ENCODE results near the gene ALCAM. TPM values are rescaled to one million over a fixed set of nuclear protein-coding genes. Genes with fewer than 3 reads are reported as not detected.

The ALCAM gene
- total RNA-seq, result 10 to 100 TPM; 11.4 to 20.6 TPM

- CTCF ChIA-PET, result interaction anchor here (0.9 to 1.4 kb wide), 2 partner anchors 151 to 333 kb away, joined by 3 to 4 read pairs; no protein-coding TSS in a partner anchor
- H3K27me3 Mint-ChIP-seq, result peaks cover 21% of the 10 kb centered on the region
- H3K4me1 Mint-ChIP-seq, result peaks cover 25% of the 10 kb centered on the region
- no peaks in the 10 kb centered on the region for H3K9me3 Mint-ChIP-seq (ENCODE audit: low read depth)
- H3K36me3 Mint-ChIP-seq, result no peaks in the 10 kb centered on the region
- peak within 1 kb of the TSS; percentile 99 for H3K27ac Mint-ChIP-seq
- peak; percentile 89 for DNase-seq
- H3K4me3 Mint-ChIP-seq, result peak within 1 kb of the TSS; percentile 95
- ATAC-seq, result peak; percentile 73
These were observed at the start of gene ALCAM for GRCh38 chr3:105366326-105367062. ALCAM (plus strand) TSS chr3:105366909.

- CTCF ChIA-PET, result no interaction called here
- DNase-seq (no peak), ATAC-seq (no peak)
- Mint-ChIP-seq H3K27ac (no peak overlapping the region), H3K36me3 (no peaks in the 10 kb centered on the region), H3K9me3 (ENCODE audit: low read depth) (no peaks in the 10 kb centered on the region), H3K4me3 (no peak overlapping the region), H3K4me1 (peaks cover under 1% of the 10 kb centered on the region), H3K27me3 (peaks cover 11% of the 10 kb centered on the region)
These were observed 48.9 kb upstream of the ALCAM start for GRCh38 chr3:105317841-105318240.

GRCh38 chr3:105322570-105323273 lies 44.0 kb upstream of the ALCAM start:
- Mint-ChIP-seq H3K4me3 (no peak overlapping the region), H3K4me1 (peaks cover 5% of the 10 kb centered on the region), H3K36me3 (no peaks in the 10 kb centered on the region), H3K9me3 (ENCODE audit: low read depth) (no peaks in the 10 kb centered on the region), H3K27ac (no peak overlapping the region), H3K27me3 (peaks cover 3% of the 10 kb centered on the region)
- no peak for ATAC-seq
- CTCF ChIA-PET, result no interaction called here
- no peak for DNase-seq

- Mint-ChIP-seq H3K27me3 (peaks cover 3% of the 10 kb centered on the region), H3K36me3 (no peaks in the 10 kb centered on the region), H3K4me3 (no peak overlapping the region), H3K27ac (no peak overlapping the region), H3K9me3 (ENCODE audit: low read depth) (no peaks in the 10 kb centered on the region), H3K4me1 (peaks cover 5% of the 10 kb centered on the region)
- DNase-seq, result no peak
- CTCF ChIA-PET, result no interaction called here
- ATAC-seq, result no peak
These were observed 43.5 kb upstream of the ALCAM start for GRCh38 chr3:105323274-105323599.

DNA sequence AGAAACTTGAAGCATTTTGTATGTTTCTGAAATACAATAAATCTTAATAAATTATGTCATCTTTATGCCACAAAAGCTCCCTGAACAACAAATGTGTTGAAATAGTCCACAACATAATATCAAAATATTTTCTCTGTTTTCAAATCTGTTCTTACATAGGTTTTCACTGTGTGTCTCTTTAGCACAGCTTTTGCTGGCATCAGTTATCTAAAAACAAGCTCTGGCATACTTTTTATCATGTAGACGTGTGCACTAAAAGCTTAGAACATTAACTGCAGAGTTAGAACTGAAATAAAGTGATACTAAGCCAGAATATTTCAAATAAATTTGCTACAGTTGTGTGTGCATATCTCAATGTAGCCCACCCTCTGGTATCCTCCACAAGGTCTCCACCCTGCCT lies 41.8 kb upstream of the ALCAM start:
- Mint-ChIP-seq H3K9me3 (ENCODE audit: low read depth) (no peaks in the 10 kb centered on the region), H3K36me3 (no peaks in the 10 kb centered on the region), H3K27me3 (no peaks in the 10 kb centered on the region), H3K4me1 (peaks cover 5% of the 10 kb centered on the region), H3K27ac (no peak overlapping the region), H3K4me3 (no peak overlapping the region)
- no peak for ATAC-seq
- CTCF ChIA-PET, result no interaction called here
- no peak for DNase-seq

DNA sequence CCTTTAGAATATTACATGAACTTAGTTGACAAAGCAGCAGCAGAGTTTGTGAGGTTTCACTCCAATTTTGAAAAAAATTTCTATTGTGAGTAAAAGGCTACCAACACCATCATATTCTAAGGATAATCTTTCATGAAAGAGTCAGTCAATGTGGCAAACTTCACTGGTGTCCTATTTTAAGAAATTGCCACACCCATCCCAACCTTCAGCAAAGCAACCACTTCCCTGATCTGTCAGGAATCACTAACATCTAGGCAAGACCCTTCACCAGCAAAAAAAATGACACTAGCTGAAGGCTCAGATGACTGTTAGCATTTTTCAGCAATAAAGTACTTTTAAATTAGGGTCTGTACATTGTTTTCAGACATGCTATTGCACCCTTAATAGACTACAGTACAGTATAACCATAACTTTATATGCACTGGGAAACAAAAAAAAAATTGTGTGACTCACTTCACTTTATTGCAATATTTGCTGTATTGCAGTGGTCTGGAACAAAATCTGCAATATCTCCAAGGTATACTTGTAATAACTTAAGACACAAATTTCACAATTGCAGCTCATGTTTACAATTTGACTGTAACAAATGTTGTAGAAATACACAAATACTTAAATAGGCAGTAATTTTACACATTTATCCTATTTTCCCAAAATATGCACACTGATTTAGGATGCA lies 38.9 kb upstream of the ALCAM start:
- peaks cover 6% of the 10 kb centered on the region for H3K27me3 Mint-ChIP-seq
- no peaks in the 10 kb centered on the region for H3K36me3 Mint-ChIP-seq
- peaks cover 5% of the 10 kb centered on the region for H3K4me1 Mint-ChIP-seq
- no peak for DNase-seq
- H3K4me3 Mint-ChIP-seq, result no peak overlapping the region
- CTCF ChIA-PET, result no interaction called here
- H3K9me3 Mint-ChIP-seq (ENCODE audit: low read depth), result no peaks in the 10 kb centered on the region
- ATAC-seq, result no peak
- H3K27ac Mint-ChIP-seq, result no peak overlapping the region

- Mint-ChIP-seq H3K4me3 (no peak overlapping the region), H3K27ac (no peak overlapping the region), H3K27me3 (peaks cover 9% of the 10 kb centered on the region), H3K9me3 (ENCODE audit: low read depth) (peaks cover 2% of the 10 kb centered on the region), H3K36me3 (peaks cover 2% of the 10 kb centered on the region), H3K4me1 (no peaks in the 10 kb centered on the region)
- ATAC-seq (no peak), DNase-seq (no peak)
- CTCF ChIA-PET, result no interaction called here
These were observed 38.4 kb upstream of the ALCAM start for GRCh38 chr3:105328338-105328730.

DNA sequence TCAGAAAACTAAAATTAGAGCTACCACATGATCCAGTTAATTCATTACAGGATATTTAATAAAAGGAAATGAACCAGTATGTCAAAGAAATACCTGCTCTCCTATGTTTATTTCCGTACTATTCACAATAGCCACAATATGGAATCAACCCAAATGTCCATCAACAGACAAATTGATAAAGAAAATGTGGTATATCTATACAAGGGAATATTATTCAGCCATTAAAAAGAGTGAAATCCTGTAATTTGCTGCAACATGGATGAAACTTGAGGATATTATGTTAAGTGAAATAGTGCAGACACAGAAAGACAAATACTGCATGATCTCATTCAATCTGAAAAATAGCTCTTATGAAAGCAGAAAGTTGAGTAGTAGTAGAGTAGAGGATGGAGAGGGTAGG lies 33.7 kb upstream of the ALCAM start:
- ATAC-seq, result no peak
- Mint-ChIP-seq H3K4me3 (no peak overlapping the region), H3K36me3 (peaks cover 2% of the 10 kb centered on the region), H3K27me3 (peaks cover 19% of the 10 kb centered on the region), H3K27ac (no peak overlapping the region), H3K9me3 (ENCODE audit: low read depth) (peaks cover 2% of the 10 kb centered on the region), H3K4me1 (peaks cover 12% of the 10 kb centered on the region)
- no peak for DNase-seq
- CTCF ChIA-PET, result no interaction called here

- no peak overlapping the region for H3K4me3 Mint-ChIP-seq
- H3K27me3 Mint-ChIP-seq, result peaks cover 21% of the 10 kb centered on the region
- DNase-seq (no peak), ATAC-seq (no peak)
- CTCF ChIA-PET, result interaction anchor here (1.0 kb wide), 1 partner anchor 19 kb away, joined by 3 read pairs; no protein-coding TSS in a partner anchor
- peaks cover 2% of the 10 kb centered on the region for H3K9me3 Mint-ChIP-seq (ENCODE audit: low read depth)
- H3K36me3 Mint-ChIP-seq, result peaks cover 2% of the 10 kb centered on the region
- peaks cover 12% of the 10 kb centered on the region for H3K4me1 Mint-ChIP-seq
- no peak overlapping the region for H3K27ac Mint-ChIP-seq
These were observed 32.4 kb upstream of the ALCAM start for GRCh38 chr3:105334138-105334882.

- ATAC-seq, result no peak
- no peak for DNase-seq
- Mint-ChIP-seq H3K4me3 (no peak overlapping the region), H3K27me3 (peaks cover 15% of the 10 kb centered on the region), H3K36me3 (no peaks in the 10 kb centered on the region), H3K9me3 (ENCODE audit: low read depth) (no peaks in the 10 kb centered on the region), H3K4me1 (no peaks in the 10 kb centered on the region), H3K27ac (no peak overlapping the region)
- CTCF ChIA-PET, result no interaction called here
These were observed 26.8 kb upstream of the ALCAM start for GRCh38 chr3:105339946-105340345.

GRCh38 chr3:105343991-105344390 lies 22.7 kb upstream of the ALCAM start:
- no peaks in the 10 kb centered on the region for H3K4me1 Mint-ChIP-seq
- no peak overlapping the region for H3K27ac Mint-ChIP-seq
- peaks cover 9% of the 10 kb centered on the region for H3K27me3 Mint-ChIP-seq
- CTCF ChIA-PET, result no interaction called here
- no peaks in the 10 kb centered on the region for H3K36me3 Mint-ChIP-seq
- H3K9me3 Mint-ChIP-seq (ENCODE audit: low read depth), result no peaks in the 10 kb centered on the region
- no peak for DNase-seq
- no peak for ATAC-seq
- H3K4me3 Mint-ChIP-seq, result no peak overlapping the region

DNA sequence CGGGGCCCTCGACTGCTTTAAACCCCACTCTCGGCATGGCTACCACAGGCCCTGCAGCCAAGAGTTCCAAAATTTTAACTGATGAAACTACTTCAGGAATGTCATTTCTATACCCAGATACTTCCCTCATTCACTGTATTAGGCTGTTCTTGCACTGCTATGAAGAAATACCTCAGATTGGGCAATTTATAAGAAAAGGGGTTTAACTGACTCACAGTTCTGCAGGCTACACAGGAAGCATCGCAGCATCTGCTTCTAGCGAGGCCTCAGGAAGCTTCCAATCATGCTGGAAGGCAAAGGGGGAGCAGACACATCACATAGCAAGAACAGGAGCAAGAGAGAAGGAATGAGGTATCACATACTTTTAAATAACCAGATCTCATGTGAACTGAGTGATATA lies 21.6 kb upstream of the ALCAM start:
- peaks cover 2% of the 10 kb centered on the region for H3K27me3 Mint-ChIP-seq
- H3K27ac Mint-ChIP-seq, result no peak overlapping the region
- H3K4me1 Mint-ChIP-seq, result no peaks in the 10 kb centered on the region
- ATAC-seq (no peak), DNase-seq (no peak)
- CTCF ChIA-PET, result no interaction called here
- no peak overlapping the region for H3K4me3 Mint-ChIP-seq
- no peaks in the 10 kb centered on the region for H3K9me3 Mint-ChIP-seq (ENCODE audit: low read depth)
- no peaks in the 10 kb centered on the region for H3K36me3 Mint-ChIP-seq

GRCh38 chr3:105347625-105348302 lies 18.9 kb upstream of the ALCAM start:
- DNase-seq (no peak), ATAC-seq (no peak)
- CTCF ChIA-PET, result interaction anchor here (1.3 kb wide), 1 partner anchor 11 kb away, joined by 5 read pairs; no protein-coding TSS in a partner anchor
- peaks cover 17% of the 10 kb centered on the region for H3K27me3 Mint-ChIP-seq
- H3K9me3 Mint-ChIP-seq (ENCODE audit: low read depth), result no peaks in the 10 kb centered on the region
- no peak overlapping the region for H3K4me3 Mint-ChIP-seq
- H3K36me3 Mint-ChIP-seq, result no peaks in the 10 kb centered on the region
- H3K4me1 Mint-ChIP-seq, result no peaks in the 10 kb centered on the region
- H3K27ac Mint-ChIP-seq, result no peak overlapping the region

All from activated CD8-positive, alpha-beta memory T cell treated with anti-CD3 and anti-CD28 coated beads, Interleukin-2, amount 10 ng/mL, durations not matched to agents 7 days and 5 days (primary cell).